Adrenal gland (tissue), 12 donors: Measurements from ENCODE around the gene RSPO1. TPM values are rescaled to one million over a fixed set of nuclear protein-coding genes. Genes with fewer than 3 reads are reported as not detected.

Experiments used
- DNase-seq, 7 donors: peaks; one replicate each; pipeline ENCODE4 v3.0.0-alpha.2; 2019 to 2020
- H3K27ac ChIP-seq, 5 donors: fragments of 200-600 bp; sonication (generic) in 4 of 5; 1 replicate in 3 of 5; 2 replicates in 2 of 5; pipeline versions ENCODE4 v1.5.1 to v1.8.0; 2016 to 2020; ENCODE audit warnings: mild to moderate bottlenecking in 1 of 5
- H3K27me3 ChIP-seq: fragments of 200-600 bp; 2 replicates; pipeline ENCODE4 v1.8.0; 2021
- H3K36me3 ChIP-seq, 2 donors: fragments of 200-600 bp; replicated peaks in 1 of 2; 1 replicate in 1 of 2; 2 replicates in 1 of 2; pipeline versions ENCODE4 v1.5.1 to v1.8.0; 2018 to 2022
- H3K4me1 ChIP-seq, 2 donors: fragments of 200-600 bp; replicated peaks in 1 of 2; 1 replicate in 1 of 2; 2 replicates in 1 of 2; pipeline versions ENCODE4 v1.5.1 to v1.8.0; 2018 to 2021
- H3K4me3 ChIP-seq, 4 donors: fragments of 200-600 bp; sonication (generic) in 3 of 4; one replicate each; pipeline ENCODE4 v1.5.1; 2016 to 2018
- H3K9me3 ChIP-seq, 3 donors: fragments of 200-600 bp; sonication (generic) in 1 of 3; replicated peaks in 1 of 3; 1 replicate in 2 of 3; 2 replicates in 1 of 3; pipeline versions ENCODE4 v1.5.1 to v1.8.0; 2016 to 2021
- CTCF ChIP-seq, 6 experiments: fragments of 450-650 bp in 4 of 6; fragments of 200-600 bp in 2 of 6; sonication (generic) in 1 of 6; IDR thresholded peaks; 1 replicate in 5 of 6; 2 replicates in 1 of 6; pipeline versions ENCODE4 v1.5.1 to v1.8.0; 2016 to 2021; ENCODE audit warnings: antibody characterized with exemption in 6 of 6, mild to moderate bottlenecking in 2 of 6, moderate library complexity in 1 of 6
- POLR2A ChIP-seq, 2 donors: fragments of 450-650 bp; IDR thresholded peaks; one replicate each; pipeline ENCODE4 v1.6.1; 2017; ENCODE audit warnings: antibody characterized with exemption in 2 of 2, mild to moderate bottlenecking in 2 of 2, moderate library complexity in 1 of 2
- WGBS, 4 donors: extraction: QIAGEN DNeasy Blood & Tissue Kit in 2 of 4; methylation state at CpG; one replicate each; pipeline versions ENCODE4 v1.1.5 to v1.1.7; 2013 to 2017; 5-methylcytosine and 5-hydroxymethylcytosine counted together
- intact Hi-C, 2 donors: fragments of 100-400 bp; cut with DNase I; formaldehyde crosslinking; loops; one replicate each; pipeline versions ENCODE4 v1.14.1 to v1.15.0; 2022 to 2023
- polyA plus RNA-seq, 3 donors: library from polyadenylated mRNA; stranded (reverse); fragments of 200-250 nt in 2 of 3; fragments of 350-450 nt in 1 of 3; fragmentation: Illumina TruSeq in 1 of 3; extraction: RNeasy Lipid Tissue Mini Kit (QIAGEN cat#74804) in 1 of 3; gene quantifications; one replicate each; pipeline ENCODE4 v1.2.3, GENCODE V29; 2013 to 2014
- total RNA-seq, 9 donors: library from RNA; depleted of rRNA in 4 of 9; stranded (reverse); fragments of >200 nt in 4 of 9; fragments of 120-200 nt in 1 of 9; fragmentation: NEBNext Ultra II Directional in 1 of 9; extraction: Animal tissue kit (Norgen Biotek cat#: 25700) in 1 of 9; gene quantifications; one replicate each; pipeline versions ENCODE4 v1.1.0 to v1.2.4, GENCODE V29; 2013 to 2023
- donor health status: healthy with polysubstance abuse.
- donor health status: Bipolar disorder and iron deficiency.
- donor health status: DM: yes; HTN: yes; CAD: no.
- donor health status: DM: no; HTN: no; CAD: no.
- donor health status: DM: no; HTN: no; CAD: no.
- donor health status: DM: yes; HTN: yes; CAD: no.

The RSPO1 gene
- total and polyA plus RNA-seq, 12 donors = 0.11 to 0.51 (median 0.18) TPM; not detected in 4

GRCh38 chr1:37633040-37633937 is 1.4 kb downstream of the RSPO1 start:
- no peak overlapping the region for H3K27ac ChIP-seq
- no peaks in the 10 kb centered on the region for H3K4me1 ChIP-seq
- WGBS, 4 donors = 4 to 9% (median 5%) methylated on average over 14 to 31 of the region's 31 CpGs
- no peaks in the 10 kb centered on the region for H3K9me3 ChIP-seq
- peaks cover 64% of the 10 kb centered on the region for H3K27me3 ChIP-seq
- no peak overlapping the region for H3K4me3 ChIP-seq
- no peaks in the 10 kb centered on the region for H3K36me3 ChIP-seq
- intact Hi-C loops = no loop called here
- DNase-seq = no peak
- TF ChIP-seq POLR2A (IDR thresholded peaks at IDR 0.05) = no peak
- no peak for TF ChIP-seq CTCF (IDR thresholded peaks at IDR 0.05)

- peaks cover 64% of the 10 kb centered on the region for H3K27me3 ChIP-seq
Observed at GRCh38 chr1:37631036-37631435, 3.7 kb downstream of the RSPO1 start.

GRCh38 chr1:37630426-37631028 is 4.2 kb downstream of the RSPO1 start:
- no peak for DNase-seq
- Histone ChIP-seq H3K27me3 (peaks cover 60% of the 10 kb centered on the region), H3K36me3 (no peaks in the 10 kb centered on the region), H3K4me3 (no peak overlapping the region), H3K9me3 (no peaks in the 10 kb centered on the region), H3K4me1 (no peaks in the 10 kb centered on the region), H3K27ac (no peak overlapping the region)
- TF ChIP-seq POLR2A (IDR thresholded peaks at IDR 0.05) (no peak), CTCF (IDR thresholded peaks at IDR 0.05) (no peak)
- WGBS, 4 donors = 29 to 37% (median 30%) methylated on average over 7 to 15 of the region's 15 CpGs
- intact Hi-C loops = no loop called here

More at GRCh38 chr1:37631036-37631435, 3.7 kb downstream of the RSPO1 start:
- no peak for TF ChIP-seq CTCF (IDR thresholded peaks at IDR 0.05)
- no peak for TF ChIP-seq POLR2A (IDR thresholded peaks at IDR 0.05)
- intact Hi-C loops = no loop called here
- no peaks in the 10 kb centered on the region for H3K36me3 ChIP-seq
- WGBS, 4 donors = 33 to 39% (median 37%) methylated on average over 3 to 5 of the region's 5 CpGs
- no peak overlapping the region for H3K27ac ChIP-seq
- H3K4me1 ChIP-seq = no peaks in the 10 kb centered on the region
- H3K9me3 ChIP-seq = no peaks in the 10 kb centered on the region
- H3K4me3 ChIP-seq = no peak overlapping the region
- DNase-seq = no peak

GRCh38 chr1:37629726-37630425 is 4.8 kb downstream of the RSPO1 start:
- intact Hi-C loops = no loop called here
- H3K27me3 ChIP-seq = peaks cover 55% of the 10 kb centered on the region
- no peaks in the 10 kb centered on the region for H3K9me3 ChIP-seq
- H3K4me1 ChIP-seq = no peaks in the 10 kb centered on the region
- H3K36me3 ChIP-seq = no peaks in the 10 kb centered on the region
- 45 to 51% (median 51%) methylated on average over 7 of the region's 7 CpGs for WGBS, 4 donors
- no peak for TF ChIP-seq CTCF (IDR thresholded peaks at IDR 0.05)
- TF ChIP-seq POLR2A (IDR thresholded peaks at IDR 0.05) = no peak
- H3K27ac ChIP-seq = no peak overlapping the region
- no peak for DNase-seq
- H3K4me3 ChIP-seq = no peak overlapping the region
